Inflammatory macrophage treated with lipopolysaccharide for 4 hours (primary cell): ENCODE results near the gene GMCL1.
A peak's percentile ranks its signal among the peaks of the same experiment; 100 is the strongest.
"Not testable (repeated sequence)": the region's sequence is repeated elsewhere in the genome, so short reads cannot be mapped to it uniquely, and the experiment has no call there.

ENCODE experiments used
- DNase-seq: peaks from one replicate; pipeline ENCODE4 v3.0.0-alpha.2; 2020

The GMCL1 gene

GRCh38 chr2:69863298-69863697 lies 33.8 kb downstream of the GMCL1 start:
- DNase-seq: no peak

- no peak for DNase-seq
Measured at GRCh38 chr2:69888451-69888850, 59.0 kb downstream of the GMCL1 start.

GRCh38 chr2:69889302-69889701 lies 59.8 kb downstream of the GMCL1 start:
- DNase-seq: no peak

DNA sequence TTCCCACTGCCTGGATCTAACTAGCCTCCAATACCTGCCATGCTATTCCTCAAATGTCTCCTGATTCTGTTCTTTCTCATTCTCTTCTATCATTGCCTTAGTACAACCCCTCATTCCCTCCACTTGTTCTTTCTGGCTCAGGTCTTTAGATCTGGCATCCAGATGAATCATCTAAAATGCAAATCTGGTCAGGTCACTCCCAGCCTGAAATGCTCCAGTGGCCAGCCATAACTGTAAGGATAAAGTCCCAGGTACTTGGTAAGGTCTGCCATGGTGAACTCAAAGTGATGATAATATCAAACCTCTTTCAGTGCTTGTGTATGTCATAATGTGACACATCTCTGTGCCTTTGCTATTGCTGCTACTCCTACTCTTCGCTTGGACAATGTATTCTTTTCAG lies 61.4 kb downstream of the GMCL1 start:
- no peak for DNase-seq

GRCh38 chr2:69892838-69893424 lies 63.5 kb downstream of the GMCL1 start:
- not testable (repeated sequence) for DNase-seq

- peak; percentile 71 for DNase-seq
Measured at GRCh38 chr2:69893684-69894551, 64.5 kb downstream of the GMCL1 start, which contains the start of gene SNRNP27. SNRNP27 (plus strand) TSS chr2:69893956; CDS start chr2:69893985, 29 bp downstream.

DNA sequence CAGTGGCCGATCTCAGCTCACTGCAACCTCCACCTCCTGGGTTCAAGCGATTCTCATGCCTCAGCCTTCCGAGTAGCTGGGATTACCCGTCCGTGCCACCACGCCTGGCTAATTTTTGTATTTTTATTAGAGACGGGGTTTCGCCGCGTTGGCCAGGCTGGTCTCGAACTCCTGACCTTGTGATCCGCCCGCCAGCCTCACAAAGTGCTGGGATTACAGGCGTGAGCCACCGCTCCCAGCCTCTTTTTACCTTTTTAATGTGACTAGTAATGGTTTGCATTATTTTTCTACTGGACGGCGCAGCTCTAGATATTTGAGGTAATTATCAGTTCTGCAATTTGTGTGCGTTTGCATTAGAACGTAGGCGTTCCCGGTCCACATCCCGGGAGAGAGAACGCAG lies 65.3 kb downstream of the GMCL1 start:
- not testable (repeated sequence) for DNase-seq

DNA sequence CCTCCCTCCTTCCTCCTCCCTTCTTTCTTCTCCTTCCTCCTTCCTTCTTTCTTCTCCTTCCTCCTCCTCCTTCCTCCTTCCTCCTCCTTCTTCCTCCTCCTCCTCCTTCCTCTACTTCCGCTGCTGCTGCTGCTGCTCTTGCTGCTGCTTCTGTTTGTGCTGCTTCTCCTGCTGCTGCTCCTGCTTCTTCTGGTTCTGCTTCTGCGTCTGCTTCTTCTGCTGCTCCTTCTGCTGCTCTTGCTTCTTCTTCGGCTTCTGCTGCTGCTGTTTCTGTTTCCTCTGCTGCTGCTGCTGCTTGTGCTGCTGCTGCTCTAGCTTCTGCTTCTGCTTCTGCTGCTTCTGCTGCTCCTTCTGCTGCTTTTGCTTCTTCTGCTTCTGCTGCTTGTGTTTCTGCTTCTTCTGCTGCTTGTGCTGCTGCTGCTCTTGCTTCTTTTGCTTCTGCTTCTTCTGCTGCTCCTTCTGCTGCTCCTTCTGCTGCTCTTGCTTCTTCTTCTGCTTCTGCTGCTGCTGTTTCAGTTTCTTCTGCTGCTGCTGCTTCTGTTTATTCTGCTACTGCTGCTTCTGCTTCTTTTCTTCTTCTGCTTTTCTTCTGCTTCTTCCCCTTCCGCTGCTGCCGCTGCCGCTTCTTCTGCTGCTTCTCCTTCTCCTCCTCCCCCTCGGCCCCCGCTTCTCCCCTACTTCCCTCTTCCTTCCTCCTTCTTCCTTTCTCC lies 72.9 kb downstream of the GMCL1 start:
- peak; percentile 88 for DNase-seq

DNA sequence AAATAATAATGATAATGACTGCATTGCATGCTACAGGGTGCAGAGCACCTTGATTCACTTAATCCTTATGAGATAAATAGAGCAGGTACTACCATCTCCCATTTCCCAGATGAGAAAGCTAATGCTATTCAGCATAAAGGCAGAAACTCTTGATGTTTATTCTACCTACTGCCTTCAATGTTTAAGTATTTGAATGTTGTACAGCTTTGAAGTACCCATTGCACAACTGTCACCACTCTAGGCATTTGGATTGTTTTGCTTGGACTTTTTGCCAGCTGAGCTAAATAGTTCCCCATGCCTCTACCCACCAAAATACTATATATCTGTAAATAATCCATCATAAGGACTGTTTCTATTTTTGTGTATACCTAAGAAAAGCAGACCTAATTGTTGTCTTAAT lies 77.8 kb downstream of the GMCL1 start:
- no peak for DNase-seq

GRCh38 chr2:69911985-69912563 lies 82.6 kb downstream of the GMCL1 start:
- peak; percentile 75 for DNase-seq

DNA sequence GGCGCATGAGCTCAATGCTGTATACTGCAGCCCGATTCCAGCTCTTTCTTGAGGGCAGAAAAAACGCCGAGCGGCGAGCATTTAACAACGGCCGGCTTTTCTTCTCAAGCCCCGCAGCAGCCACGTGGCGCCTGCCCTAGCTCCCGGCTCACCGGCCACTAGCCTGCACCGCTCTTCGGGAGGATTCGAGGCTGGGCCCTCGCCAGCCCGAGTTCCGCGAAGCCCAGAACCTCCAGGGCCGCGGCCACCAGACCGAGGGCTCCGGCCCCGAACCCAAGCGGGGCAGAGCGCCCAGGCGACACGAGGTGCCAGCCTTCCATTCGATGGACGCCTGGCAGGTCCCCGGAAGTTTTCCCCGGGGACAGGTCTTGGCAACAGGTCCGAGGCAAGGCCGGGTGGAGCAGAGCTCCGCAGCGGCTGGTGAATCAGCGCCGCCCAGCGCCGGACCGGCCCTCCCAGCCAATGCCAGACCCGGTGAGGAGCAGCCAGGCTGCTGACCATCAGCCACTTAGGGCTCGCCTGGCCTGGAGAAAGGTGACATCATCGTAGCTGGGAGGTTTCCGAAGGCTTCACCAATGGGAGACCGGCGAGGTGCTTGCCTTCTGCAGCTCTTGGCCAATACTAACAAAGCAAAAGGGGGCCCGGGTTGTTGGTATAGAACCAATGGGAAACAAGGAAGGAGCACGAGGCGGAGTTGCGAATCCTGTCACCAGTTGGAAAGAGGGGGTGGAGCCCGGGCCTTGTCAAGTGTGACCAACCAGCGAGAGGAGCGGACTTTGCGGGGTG lies 84.9 kb downstream of the GMCL1 start:
- peak; percentile 100 for DNase-seq

DNA sequence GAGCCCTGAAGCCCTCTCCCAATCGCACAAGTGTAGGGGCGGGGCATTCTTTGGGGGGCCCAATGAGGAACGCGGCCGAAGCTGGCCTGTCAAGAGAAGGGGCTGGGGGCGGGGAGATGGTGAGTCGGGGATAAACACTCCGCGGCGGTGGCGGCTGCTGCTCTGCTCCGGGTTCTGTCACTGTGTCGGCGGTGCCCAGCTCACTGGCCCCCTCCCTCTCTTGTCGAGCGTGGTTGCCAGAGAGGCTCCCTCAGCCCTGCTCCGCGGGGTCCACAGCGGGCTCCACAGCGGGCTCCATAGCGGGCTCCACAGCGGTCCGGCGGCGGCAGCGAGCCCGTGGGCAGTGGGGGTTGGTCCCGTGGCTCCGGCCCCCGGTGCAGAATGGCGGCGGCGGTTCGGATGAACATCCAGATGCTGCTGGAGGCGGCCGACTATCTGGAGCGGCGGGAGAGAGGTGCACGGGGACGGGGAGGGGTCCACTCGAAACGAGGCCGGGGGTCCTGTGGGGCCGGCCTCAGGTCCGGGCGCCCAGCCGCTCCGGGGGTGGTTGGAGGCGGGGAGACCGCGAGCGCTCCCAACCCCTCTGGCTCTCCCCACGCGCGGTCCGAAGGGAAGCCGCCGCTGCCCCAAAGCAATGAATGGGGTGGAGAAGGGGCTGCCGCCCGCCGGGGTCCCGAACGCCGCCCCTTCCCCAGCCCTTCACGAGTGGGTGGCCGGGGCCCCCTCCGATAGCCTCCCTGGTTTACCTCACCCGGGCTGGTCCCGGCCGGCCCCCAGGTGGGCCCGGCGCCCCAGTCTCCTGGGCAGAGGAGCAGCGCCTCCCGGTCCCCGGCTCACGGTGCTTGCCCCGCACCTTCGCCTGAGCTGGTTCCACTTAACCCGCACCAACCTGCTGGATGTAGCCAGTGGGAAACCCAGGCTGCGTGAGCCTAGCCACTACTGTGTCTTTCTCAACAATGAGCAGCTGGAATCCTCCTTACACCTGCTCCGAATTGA lies 85.8 kb downstream of the GMCL1 start, which contains the start of gene MXD1:
TSS of gene MXD1 (plus strand) at position 160 of the 996 bp plus-strand sequence. CDS start at position 382, 222 bp downstream.
- DNase-seq: peak; percentile 34

- DNase-seq: peak; percentile 33
Measured at GRCh38 chr2:69916106-69916505, 86.6 kb downstream of the GMCL1 start.

- peak; percentile 89 for DNase-seq
Measured at GRCh38 chr2:69917852-69918251, 88.4 kb downstream of the GMCL1 start.

DNA sequence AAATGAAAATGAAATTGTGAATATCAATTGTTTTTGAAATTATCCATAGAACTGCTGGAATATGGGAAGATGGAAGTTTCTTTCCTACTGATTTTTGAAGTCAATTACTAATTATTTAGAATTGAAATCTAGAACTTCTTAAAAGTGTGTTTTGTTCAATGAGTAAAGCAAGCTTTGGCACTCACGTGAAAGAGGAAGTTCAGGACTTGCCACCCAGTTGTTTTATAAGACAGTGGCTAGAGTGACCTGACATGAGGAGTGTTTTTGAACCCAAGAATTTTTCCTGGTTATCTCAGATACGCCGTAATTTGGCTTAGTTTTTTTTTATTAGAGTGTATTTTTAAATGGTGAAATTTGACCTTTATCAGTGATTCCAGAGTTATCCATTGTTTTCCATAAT lies 88.9 kb downstream of the GMCL1 start:
- DNase-seq: peak; percentile 70

DNA sequence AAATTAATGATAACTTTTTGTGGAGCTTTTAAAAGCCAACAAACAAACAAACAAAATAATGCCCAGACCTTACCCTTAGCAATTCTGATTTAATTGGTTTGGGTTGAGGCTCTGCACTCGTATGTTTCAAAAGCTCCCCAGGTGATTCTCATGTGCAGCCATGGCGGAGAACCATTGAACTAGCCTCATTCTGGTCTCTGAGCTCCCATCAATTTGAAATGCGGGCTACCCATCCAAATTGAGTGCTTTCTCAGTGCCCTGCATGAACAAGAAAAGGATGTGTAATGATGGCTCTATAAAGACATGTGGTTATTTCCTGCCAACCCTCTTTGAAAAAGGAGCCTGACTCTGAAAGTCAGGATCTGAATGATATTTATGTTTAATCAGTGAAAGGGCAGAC lies 93.7 kb downstream of the GMCL1 start:
- no peak for DNase-seq

- peak; percentile 76 for DNase-seq
Measured at GRCh38 chr2:69926849-69927515, 97.5 kb downstream of the GMCL1 start.
